Activated T-cell treated with anti-CD3 and anti-CD28 coated beads, Interleukin-2, amount 50 U/mL, for 48 hours (primary cell): ENCODE results near the gene HAGH.
"Not testable (repeated sequence)": the region's sequence is repeated elsewhere in the genome, so short reads cannot be mapped to it uniquely, and the experiment has no call there.

ENCODE experiments used
- DNase-seq, 2 experiments: peaks; one replicate each; pipeline ENCODE4 v3.0.0-alpha.2; 2020

The HAGH gene

DNA sequence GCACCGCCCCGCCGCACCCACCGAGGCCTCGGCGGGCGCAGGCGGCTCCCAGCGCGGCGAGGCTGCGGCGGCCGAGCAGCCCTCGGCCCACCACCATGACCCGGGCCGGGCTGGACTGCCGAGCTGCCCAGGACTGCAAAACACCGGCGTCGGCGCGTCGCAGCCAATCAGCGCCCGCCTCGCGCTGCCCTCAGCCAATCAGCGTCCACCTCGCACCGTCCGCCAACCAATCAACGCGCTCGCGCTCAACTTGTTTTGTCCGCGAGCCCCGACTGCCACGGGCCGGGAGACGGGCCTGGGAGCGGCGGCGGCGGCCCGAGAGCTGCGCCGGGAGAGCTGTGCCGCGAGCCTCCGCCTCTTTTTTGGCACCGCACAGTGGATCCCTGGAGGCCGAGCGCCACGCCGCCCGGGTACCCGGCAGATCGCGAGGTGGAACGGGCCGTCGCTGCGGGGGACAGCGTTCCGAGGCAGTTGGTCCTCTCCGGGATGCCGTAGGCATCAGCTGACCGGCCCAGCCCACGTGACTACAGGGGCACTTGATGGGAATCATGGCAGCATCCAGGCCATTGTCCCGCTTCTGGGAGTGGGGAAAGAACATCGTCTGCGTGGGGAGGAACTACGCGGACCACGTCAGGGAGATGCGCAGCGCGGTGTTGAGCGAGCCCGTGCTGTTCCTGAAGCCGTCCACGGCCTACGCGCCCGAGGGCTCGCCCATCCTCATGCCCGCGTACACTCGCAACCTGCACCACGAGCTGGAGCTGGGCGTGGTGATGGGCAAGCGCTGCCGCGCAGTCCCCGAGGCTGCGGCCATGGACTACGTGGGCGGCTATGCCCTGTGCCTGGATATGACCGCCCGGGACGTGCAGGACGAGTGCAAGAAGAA is at the start of gene HAGH, which contains the start of gene FAHD1:
HAGH (minus strand) TSS at position 135 of the 883 bp plus-strand sequence; CDS start at position 97, 38 bp downstream.
FAHD1 (plus strand) TSS at position 516 of the 883 bp plus-strand sequence; CDS start at position 549, 33 bp downstream.
- peak; percentile 93 to 95 for DNase-seq

DNA sequence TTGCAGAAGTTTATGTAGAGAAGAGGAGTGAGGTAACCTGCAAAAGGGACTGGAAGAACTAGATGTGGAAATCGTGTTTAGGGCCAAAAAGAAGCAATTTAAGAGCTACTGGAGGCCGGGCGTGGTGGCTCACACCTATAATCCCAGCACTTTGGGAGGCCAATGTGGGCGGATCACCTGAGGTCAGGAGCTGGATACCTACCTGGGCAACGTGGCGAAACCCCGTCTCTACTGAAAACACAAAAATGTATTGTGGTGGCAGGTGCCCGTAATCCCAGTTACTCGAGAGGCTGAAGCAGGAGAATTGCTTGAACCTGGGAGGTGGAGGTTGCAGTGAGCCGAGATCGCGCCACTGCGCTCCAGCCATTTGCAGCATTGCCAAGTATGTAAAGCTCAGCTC is 49.4 kb upstream of the HAGH start:
- DNase-seq: not testable (repeated sequence)

DNA sequence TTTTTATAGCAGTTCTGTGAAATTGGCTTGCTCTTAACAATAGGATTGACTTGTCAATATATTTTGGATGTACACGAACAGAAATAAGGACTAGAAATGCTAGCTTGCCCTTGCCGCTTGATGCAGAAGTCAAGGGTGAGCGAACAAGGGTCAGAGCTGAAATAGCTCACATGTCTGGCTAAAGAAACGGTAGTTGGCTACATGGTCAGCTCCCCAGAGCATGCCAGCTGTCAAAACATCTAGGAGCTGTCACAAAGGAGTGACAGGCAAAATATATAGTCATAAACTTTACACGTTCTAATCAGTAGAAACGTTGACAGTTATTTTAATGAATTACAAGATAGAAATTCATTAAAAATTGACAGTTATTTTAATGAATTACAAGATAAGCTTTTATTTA is 48.2 kb upstream of the HAGH start:
- DNase-seq: no peak

DNA sequence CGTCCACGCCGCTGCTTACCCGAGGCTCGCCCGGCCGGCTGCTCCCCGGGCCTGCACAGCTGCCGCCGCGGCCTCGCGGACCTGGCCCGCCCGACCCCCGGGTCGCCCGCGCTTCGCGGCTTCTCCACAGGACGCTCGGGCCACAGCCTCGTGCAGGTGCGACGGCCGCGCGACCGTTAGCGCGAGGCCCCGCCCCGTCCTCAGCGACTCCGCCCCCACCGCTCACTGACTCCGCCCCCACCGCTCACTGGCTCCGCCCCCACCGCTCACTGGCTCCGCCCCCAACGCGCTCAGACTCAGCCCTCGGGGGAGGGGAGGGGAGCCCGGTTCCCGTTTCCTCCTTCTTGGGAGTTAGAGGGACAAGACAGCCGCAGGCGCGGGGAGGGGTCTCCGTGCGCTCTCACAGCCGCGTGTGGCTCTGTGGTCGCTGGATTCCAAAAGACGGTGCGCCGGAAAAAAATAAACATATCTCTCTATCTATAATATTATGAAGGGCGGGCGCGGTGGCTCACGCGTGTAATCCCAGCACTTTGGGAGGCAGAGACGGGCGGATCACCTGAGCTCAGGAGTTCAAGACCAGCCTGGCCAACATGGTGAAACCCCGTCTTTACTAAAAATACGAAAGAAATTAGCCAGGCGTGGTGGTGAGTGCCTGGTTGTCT is 45.5 kb upstream of the HAGH start, which contains the start of gene MEIOB:
MEIOB (minus strand) TSS at position 191 of the 662 bp plus-strand sequence. CDS start 3,989 bp downstream, outside the sequence.
- DNase-seq: peak; percentile 69 to 71

DNA sequence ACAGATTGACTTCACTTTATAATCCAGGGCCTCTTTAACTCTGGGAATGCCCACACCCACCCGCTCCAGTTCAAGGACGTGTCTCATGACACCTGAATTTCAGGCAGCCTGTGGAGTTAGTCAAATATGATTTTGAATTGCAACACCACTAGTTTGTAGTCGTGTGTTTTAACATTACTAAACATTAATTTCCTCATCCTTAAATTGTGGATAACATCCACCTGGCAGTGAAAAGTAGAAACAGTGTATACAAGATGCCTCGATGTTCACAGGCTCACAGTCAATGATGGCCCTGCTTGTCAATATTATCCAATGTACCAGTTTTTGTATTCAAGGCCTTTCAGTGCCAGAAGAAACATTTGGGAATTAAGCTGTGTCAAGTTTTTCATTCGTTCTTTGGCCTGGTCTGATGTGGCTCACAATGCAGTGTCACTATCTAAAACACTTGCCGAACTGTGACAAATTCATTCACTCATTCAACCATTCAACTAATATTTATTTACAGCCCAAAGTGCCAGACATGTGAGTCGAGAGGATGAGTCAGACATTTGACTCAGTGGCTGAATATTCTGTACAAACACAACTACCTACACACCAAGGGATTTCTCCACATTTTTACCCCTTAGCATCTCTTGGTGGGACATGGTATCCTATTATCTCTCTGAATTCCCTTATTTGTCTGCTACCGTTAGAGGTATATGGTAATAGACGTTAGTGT is 43.9 kb upstream of the HAGH start:
- no peak for DNase-seq

DNA sequence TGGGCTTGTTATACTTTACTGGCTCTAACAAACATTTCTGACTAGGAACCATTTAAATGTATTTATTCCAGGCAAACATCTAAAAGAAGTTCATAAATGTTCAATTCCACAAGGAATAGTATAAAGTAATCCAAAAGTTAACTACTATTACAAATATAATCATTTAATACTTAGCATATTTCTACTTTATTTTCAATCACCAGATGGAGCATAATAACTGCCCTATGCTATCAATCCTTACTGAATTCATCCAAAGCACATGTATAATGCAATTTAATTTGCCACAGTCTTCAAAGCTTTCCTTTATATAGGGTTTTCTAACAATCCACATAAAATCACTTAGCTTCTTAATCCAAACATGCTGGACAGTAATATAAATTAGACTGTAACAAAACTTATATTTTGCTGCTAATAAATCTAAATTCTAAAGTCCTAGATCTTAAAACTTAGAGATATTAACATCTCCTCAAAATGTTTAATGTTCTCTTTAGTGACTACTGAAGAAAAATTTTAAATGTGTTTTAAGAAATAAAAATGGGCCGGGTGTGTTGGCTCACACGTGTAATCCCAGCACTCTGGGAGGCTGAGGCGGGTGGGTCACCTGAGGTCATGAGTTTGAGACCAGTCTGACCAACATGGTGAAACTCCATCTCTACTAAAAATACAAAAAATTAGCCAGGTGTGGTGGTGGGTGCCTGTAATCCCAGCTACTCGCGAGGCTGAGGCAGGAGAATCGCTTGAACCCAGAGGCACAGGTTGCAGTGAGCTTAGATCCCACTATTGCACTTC is 39.5 kb upstream of the HAGH start:
- DNase-seq: no peak

DNA sequence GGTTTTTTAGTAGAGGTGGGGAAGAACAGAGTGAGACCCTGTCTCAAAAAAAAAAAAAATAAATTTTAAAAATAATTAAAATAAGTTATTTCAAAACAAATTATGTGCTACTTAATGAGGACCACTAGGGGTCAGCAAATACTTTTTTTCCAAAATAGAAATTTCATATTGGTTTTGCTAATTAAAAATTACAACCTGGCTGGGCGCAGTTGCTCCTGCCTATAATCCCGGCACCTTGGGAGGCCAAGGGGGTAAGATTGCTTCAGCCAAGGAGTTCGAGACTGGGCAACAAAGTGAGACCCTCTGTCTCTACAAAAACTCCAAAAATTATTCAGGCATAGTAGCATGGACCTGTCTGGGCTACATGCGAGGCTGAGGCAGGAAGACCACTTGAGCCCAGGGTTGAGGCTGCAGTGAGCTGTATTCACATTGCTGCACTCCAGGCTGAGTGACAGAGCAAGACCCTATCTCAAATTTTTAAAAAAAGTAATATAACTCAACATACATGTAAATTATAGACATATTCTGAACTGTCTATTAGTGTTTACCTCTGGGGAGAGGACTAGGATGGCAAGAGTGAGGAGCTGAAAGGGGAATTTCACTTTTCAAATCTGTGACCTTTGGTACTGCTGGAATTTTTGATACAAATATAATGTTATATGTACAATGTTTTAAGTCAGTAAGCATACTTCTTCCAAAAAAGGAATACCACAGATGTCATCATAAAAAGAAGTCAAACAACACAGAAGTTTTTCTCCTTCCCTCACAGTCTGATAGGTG is 37.2 kb upstream of the HAGH start:
- peak; percentile 25 to 33 for DNase-seq

DNA sequence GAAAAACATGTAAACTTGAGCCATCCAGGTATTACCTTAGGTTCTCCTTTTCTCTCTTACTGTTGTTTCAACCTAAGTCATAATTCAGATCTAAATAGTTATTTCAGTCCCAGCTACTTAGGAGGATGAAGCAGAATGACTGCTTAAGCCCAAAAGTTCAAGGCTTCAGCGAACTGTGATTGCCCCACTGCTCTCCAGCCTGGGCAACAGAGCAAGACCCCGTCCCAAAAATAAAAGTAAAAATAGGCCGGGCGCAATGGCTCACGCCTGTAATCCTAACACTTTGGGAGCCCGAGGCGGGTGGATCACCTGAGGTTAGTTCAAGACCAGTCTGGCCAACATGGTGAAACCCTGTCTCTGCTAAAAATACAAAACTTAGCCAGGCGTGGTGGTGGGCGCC is 35.8 kb upstream of the HAGH start:
- DNase-seq: no peak

DNA sequence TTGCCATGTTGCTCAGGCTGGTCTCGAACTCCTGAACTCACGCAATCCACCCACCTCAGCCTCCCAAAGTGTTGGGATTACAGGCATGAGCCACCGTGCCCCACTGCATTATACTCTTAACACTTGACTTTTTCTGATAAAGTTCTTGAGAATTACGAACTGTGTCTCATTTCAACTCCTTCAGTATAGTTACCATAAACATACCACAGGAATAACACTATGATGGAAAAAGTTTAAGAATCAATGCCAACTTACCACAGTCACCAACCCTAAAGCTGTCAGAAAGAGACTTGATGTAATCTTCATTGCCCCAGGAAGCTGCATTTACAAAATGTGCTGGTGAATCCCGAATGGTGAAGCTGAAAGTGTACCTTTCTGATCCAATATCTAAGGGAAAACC is 35.1 kb upstream of the HAGH start:
- DNase-seq: no peak

DNA sequence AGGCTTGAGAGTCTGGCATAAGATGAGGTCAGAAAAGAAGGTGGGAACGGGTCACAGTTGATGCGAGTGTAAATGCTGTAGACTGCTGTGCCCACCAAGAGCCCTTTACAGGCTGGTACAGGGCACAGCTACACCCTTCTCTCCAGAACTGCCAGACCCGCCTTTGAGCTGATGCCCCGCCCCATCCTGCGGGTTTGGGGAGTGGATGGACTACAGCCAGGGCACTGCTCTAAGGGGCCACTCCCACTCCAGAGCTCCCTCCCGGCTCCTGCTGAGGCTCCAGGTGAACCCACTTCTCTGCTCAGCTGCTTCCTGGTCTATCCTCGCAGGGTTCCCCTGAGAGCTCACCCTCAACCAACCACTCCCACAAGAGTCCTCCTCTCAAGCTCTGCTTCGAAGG is 33.0 kb upstream of the HAGH start:
- DNase-seq: no peak

DNA sequence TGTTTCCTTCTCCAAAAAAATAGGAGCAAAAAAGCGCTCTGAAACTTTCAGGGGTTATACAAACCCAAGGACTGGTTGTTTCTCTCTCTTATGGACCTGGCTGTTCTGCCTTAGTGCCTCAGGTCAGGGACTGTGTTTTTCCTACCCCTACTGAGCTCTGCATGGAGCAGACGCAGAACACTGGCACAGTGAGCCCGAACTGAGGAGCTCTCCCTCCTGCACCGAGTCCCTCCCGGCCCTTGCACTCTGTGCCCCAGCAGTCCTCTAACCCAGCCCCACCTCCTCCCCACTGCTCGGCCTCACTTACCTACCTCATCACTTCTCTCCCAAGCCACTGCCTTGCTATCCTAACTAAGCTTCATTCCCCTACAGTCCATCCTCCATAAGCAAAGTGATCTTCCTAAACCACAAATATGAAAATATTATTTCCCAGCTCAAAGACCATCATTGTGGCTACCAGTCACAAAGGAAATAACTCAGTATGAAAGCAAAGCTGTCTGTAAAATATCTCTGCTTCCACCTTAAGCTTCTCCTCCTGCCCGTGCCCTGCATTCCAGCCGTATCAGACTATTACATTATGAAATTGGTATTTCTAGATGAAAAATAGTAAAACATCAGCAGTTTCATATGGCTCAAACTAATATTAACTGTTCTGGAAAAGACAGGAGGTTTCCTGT is 31.7 kb upstream of the HAGH start:
- no peak for DNase-seq

DNA sequence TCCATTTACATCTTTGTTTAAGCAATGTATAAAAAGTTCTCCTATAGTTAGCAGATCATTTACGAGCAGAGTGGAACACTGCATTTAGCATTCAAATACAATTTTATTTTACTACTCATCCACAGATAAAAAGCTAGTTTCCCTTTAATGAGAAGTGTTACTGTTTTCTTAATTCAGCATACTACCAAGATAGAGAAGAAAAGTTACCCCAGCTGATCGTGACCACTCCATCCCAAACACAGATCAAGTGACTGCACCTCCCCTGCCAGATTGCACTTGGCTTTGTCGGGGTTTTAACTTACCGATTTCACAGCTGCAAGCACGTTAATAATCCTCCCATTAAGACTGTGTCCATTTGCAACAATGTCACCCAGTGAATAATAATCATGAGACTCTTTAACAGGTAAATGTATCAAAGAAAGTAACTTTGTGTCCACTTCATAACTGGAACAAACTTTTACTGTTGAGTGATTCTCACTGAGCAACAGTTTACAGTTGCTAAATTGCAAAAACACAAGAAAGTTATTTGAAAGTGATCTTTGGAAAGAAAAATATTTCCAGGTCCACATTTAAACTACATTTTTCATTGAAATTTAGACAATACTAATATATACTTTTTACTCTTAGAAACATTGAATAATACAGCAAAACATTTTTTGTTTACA is 30.9 kb upstream of the HAGH start:
- no peak for DNase-seq

DNA sequence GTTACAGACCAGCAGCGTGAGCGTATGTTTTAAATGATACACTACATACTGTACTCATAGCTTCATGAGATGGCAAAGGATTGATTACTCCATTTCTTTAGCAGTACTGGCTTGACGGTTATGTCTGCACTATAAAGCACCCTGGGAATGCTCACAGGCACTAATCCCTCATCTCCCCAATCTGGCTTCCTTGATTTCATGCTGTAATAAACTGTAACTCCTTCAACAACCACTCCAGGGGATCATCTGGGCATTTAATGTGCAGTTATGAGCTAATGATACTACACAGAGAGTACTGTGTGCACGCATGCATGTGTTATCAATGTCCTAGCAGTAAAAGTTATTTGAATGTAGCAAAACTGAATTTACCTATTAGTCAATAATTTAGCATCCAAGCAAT is 25.2 kb upstream of the HAGH start:
- no peak for DNase-seq

DNA sequence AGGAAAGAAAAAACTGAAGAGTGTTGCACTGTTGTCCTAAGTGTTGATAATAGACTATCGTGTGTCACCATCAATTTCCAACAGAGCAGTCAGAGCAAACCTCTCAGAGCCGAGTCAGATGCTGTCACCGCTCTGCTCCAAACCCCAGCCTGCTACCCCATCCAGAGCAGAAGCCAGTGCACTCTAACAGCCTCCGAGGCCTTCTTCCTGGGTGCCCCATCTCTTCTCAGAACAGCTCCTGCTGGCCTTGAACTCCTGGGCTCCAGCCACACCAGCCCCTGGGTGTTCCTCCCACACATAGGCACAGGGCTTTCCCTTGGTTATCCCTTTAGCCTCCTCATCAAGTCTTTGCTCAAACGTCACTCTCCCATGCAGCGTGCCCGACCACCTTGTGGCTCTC is 24.4 kb upstream of the HAGH start:
- DNase-seq: no peak

DNA sequence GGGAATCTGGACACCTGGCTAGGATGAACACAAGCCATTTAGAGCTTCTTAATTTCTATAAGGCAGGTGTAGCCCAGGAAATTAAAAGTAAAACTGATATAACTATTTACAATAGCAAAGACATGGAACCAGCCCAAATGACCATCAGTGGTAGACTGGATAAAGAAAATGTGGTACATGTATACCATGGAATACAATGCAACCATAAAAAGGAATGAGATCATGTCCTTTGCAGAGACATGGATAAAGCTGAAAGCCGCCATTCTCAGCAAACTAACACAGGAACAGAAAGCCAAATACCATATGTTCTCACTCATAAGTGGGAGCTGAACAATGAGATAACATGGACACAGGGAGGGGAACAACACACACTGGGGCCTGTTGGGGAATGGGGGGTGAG is 19.8 kb upstream of the HAGH start:
- no peak for DNase-seq

DNA sequence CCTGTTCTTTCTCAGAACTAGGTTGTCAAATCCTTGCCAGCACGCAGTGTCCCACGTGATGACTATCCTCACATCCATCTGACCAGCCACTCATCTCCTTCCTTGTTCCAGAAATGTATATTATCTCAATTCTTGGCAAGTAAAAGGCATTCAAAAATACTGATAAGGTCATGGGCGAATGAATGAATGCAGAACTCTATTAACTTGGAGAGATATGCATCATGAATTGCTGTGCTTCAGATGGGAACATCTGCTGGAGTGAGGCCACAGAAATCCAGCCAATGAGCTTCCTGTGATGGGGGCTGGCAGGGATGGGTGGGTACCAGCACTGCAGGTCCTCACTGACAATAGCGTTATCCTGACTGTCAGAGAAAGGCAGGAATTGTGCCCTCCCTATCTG is 19.4 kb upstream of the HAGH start:
- no peak for DNase-seq

DNA sequence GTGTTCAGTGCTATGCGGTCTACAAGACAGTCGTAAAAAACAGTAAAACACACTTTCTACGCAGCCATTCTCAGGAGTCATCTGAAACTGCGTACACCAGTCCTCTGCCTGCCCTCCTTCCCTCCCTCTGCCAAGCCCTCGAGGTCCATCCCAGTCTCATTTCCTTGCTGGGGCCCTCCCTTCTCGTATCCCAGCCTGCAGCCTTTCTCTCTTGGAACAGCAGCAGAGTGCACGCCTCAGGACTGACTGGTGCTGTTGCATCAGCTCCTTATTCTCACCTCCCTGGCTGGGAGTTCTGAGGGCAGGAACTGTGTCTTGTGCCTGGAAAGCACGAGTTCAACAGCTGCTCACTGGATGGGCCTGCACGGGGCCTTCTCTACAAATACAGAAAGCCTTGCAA is 12.9 kb upstream of the HAGH start:
- DNase-seq: no peak

DNA sequence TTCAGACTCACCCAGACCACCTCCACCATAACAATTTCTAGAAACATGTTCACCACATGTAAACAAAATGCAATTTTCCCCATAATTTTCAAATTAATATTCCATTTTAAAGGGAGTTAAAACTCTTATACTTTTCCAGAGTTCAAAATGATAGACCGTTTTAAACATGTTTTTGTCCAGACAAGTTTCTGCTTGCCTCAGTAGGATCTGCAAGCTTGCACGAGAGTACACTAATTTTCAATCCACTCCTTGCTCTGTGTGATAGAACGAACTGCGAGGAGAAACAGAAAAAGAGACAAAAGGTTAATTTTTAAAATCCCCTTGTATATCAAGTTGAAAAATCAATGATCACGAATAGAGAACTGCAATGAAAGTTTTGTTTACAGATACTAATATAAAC is 7.5 kb upstream of the HAGH start:
- DNase-seq: no peak

DNA sequence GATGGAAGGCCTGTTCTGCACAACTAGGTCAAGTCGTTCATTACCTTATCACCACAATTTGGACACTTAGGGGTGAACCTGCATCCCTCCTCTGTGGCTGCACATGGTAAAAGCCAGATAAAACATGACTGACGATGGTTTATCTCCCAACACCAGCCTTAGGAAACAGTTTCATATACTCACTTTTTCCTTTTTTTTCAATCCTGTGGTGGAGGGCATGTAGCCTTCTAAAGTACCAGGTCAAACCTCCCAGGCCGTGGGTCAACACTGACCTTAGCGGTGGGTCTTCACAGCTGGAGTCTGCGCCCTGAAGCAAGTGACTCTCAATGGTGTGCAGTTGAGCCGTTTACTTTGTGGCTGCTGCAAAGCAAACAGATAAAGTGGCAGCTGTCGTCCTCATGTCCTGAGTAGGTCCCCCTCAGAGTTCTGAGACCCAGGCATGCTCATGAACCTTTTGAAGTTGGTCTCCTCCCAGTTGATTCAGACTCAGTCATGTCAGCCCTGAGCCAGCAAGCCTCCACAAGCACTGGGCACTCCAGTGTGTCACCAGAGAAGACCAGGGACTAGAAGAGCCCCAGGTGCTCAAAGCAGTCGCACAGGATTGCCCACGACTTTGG is 6.3 kb upstream of the HAGH start:
- DNase-seq: no peak
